ENCODE data around the gene MGAT2.

- TF ChIP-seq, protein P1, sequence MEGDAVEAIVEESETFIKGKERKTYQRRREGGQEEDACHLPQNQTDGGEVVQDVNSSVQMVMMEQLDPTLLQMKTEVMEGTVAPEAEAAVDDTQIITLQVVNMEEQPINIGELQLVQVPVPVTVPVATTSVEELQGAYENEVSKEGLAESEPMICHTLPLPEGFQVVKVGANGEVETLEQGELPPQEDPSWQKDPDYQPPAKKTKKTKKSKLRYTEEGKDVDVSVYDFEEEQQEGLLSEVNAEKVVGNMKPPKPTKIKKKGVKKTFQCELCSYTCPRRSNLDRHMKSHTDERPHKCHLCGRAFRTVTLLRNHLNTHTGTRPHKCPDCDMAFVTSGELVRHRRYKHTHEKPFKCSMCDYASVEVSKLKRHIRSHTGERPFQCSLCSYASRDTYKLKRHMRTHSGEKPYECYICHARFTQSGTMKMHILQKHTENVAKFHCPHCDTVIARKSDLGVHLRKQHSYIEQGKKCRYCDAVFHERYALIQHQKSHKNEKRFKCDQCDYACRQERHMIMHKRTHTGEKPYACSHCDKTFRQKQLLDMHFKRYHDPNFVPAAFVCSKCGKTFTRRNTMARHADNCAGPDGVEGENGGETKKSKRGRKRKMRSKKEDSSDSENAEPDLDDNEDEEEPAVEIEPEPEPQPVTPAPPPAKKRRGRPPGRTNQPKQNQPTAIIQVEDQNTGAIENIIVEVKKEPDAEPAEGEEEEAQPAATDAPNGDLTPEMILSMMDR (IDR thresholded peaks at IDR 0.05): no peak
- no peak for TF ChIP-seq POLR2A (IDR thresholded peaks at IDR 0.05)
These were observed 21.6 kb downstream of the MGAT2 start for GRCh38 chr14:49642163-49642562.
